GM10266 (cell line): ENCODE data around the gene ANKRD13B.

Experiments used
- DNase-seq: peaks from one replicate; pipeline ENCODE4 v3.0.0; 2012; ENCODE audit errors: extremely low spot score
- CTCF ChIP-seq: IDR thresholded peaks from 2 replicates; pipeline ENCODE4 v1.5.1; 2012; ENCODE audit warnings: mild to moderate bottlenecking, low read depth; ENCODE audit not compliant: control insufficient read depth, insufficient read depth; ENCODE audit errors: missing control alignments

Gene ANKRD13B

GRCh38 chr17:29573871-29574731, 18.8 kb upstream of the ANKRD13B start:
- TF ChIP-seq CTCF, result no peak
- no peak for DNase-seq

- no peak for DNase-seq
- TF ChIP-seq CTCF, result no peak
Measured at GRCh38 chr17:29574732-29575510, 18.0 kb upstream of the ANKRD13B start.

- no peak for TF ChIP-seq CTCF
- no peak for DNase-seq
Measured at GRCh38 chr17:29575511-29576213, 17.3 kb upstream of the ANKRD13B start.

GRCh38 chr17:29576214-29577000, 16.5 kb upstream of the ANKRD13B start:
- no peak for DNase-seq
- no peak for TF ChIP-seq CTCF

- DNase-seq, result no peak
- TF ChIP-seq CTCF, result no peak
Measured at GRCh38 chr17:29577001-29577370, 15.9 kb upstream of the ANKRD13B start.

GRCh38 chr17:29577385-29578211, 15.3 kb upstream of the ANKRD13B start:
- no peak for DNase-seq
- TF ChIP-seq CTCF, result no peak
